Activated T-helper 1 cell treated with anti-CD3 and anti-CD28 coated beads, Interleukin-12 subunit alpha, Interleukin-12 subunit beta, Interleukin-2, Interleukin-4 antibody, amounts not matched to agents 30 ng/mL and 10 ng/mL and 1 ng/mL, durations not matched to agents 14 hours and 24 hours and 36 hours (primary cell): ENCODE results near the gene ONECUT1. TPM values are rescaled to one million over a fixed set of nuclear protein-coding genes. Genes with fewer than 3 reads are reported as not detected.
A peak's percentile ranks its signal among the peaks of the same experiment; 100 is the strongest.
"Not testable (repeated sequence)": the region's sequence is repeated elsewhere in the genome, so short reads cannot be mapped to it uniquely, and the experiment has no call there.

Source experiments
- DNase-seq: peaks from one replicate; pipeline ENCODE4 v3.0.0; 2021; ENCODE audit warnings: low spot score
- H3K27ac Mint-ChIP-seq: one replicate; pipeline ENCODE4 v1.8.0; 2021; ENCODE audit warnings: mild to moderate bottlenecking, mixed read lengths
- H3K27me3 Mint-ChIP-seq: one replicate; pipeline ENCODE4 v1.8.0; 2022; ENCODE audit warnings: mild to moderate bottlenecking, moderate library complexity, mixed read lengths; ENCODE audit not compliant: insufficient read depth
- H3K36me3 Mint-ChIP-seq: one replicate; pipeline ENCODE4 v1.8.0; 2021; ENCODE audit warnings: low read depth, mixed read lengths
- H3K4me1 Mint-ChIP-seq: one replicate; pipeline ENCODE4 v1.8.0; 2021; ENCODE audit warnings: low read depth, mixed read lengths
- H3K4me3 Mint-ChIP-seq: one replicate; pipeline ENCODE4 v1.8.0; 2021; ENCODE audit warnings: mild to moderate bottlenecking, moderate library complexity, mixed read lengths
- H3K9me3 Mint-ChIP-seq: one replicate; pipeline ENCODE4 v1.8.0; 2021; ENCODE audit warnings: mixed read lengths
- intact Hi-C: fragments of 100-400 bp; cut with micrococcal nuclease; formaldehyde crosslinking; loops from one replicate; pipeline ENCODE4 v1.15.1; 2024
- total RNA-seq: library from RNA; stranded (reverse); gene quantifications from 2 replicates; pipeline ENCODE4 v1.2.3, GENCODE V29; 2022

The ONECUT1 gene
- not detected in 2 replicates for total RNA-seq

DNA sequence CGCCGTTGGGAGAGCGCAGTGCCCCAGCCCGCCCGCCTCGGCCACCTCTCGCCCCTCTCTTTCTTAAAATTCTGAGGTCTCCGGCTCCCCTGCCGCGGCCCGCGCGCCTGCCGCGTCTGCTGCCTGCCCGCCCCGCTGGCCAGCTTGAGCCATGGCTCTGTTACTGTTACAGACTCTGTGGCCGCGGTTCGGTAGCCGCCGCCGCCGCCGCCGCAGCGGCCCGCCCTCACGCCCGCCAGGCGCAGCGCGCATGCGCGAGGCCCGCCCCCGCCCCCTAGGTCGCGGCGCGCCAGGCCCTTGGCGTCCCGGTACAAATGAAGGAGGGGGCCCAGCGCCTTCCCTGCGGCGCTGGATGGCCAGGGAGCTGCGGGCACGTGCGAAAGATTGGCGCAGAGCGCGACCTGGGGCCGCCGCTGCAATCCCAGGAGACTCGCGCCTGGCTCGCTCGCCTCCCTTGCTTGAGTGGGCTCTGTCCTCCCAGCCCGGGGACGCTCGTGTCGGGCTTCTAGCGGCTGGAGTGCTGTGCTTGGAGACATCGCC is at the start of gene ONECUT1:
Gene ONECUT1 (minus strand): TSS at position 168 of the 540 bp plus-strand sequence. CDS start 452 bp downstream, outside the sequence.
- peak within 1 kb of the TSS; percentile 44 for H3K27ac Mint-ChIP-seq
- intact Hi-C loops, result no loop called here
- no peaks in the 10 kb centered on the region for H3K4me1 Mint-ChIP-seq
- H3K27me3 Mint-ChIP-seq, result peaks cover 81% of the 10 kb centered on the region
- no peaks in the 10 kb centered on the region for H3K9me3 Mint-ChIP-seq
- peak; percentile 25 for DNase-seq
- H3K4me3 Mint-ChIP-seq, result peak within 1 kb of the TSS; percentile 73
- peaks cover 2% of the 10 kb centered on the region for H3K36me3 Mint-ChIP-seq

DNA sequence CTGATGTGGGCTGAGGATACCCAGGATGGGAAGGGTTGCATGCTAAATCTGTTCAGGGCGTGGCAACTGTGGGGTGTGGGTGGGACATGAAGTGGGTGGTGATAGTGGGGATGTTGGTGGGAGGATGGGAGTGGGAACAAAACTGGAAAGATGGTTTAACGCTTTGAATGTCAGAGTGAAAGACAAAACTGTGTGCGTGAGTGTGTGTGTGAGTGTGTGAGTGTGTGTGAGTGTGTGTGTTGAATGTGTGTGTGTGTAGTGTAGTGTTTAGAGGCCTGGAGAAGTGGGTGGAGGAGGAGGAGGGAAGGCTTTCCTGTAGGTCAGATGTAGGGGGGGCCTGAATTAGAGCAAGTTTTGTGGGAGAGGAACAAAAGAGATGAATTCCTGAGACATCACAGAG is 44.2 kb upstream of the ONECUT1 start:
- no peak for DNase-seq
- Mint-ChIP-seq H3K36me3 (no peaks in the 10 kb centered on the region), H3K9me3 (no peaks in the 10 kb centered on the region), H3K4me3 (no peak overlapping the region), H3K4me1 (no peaks in the 10 kb centered on the region), H3K27ac (no peak overlapping the region), H3K27me3 (peaks cover 3% of the 10 kb centered on the region)
- intact Hi-C loops, result no loop called here

DNA sequence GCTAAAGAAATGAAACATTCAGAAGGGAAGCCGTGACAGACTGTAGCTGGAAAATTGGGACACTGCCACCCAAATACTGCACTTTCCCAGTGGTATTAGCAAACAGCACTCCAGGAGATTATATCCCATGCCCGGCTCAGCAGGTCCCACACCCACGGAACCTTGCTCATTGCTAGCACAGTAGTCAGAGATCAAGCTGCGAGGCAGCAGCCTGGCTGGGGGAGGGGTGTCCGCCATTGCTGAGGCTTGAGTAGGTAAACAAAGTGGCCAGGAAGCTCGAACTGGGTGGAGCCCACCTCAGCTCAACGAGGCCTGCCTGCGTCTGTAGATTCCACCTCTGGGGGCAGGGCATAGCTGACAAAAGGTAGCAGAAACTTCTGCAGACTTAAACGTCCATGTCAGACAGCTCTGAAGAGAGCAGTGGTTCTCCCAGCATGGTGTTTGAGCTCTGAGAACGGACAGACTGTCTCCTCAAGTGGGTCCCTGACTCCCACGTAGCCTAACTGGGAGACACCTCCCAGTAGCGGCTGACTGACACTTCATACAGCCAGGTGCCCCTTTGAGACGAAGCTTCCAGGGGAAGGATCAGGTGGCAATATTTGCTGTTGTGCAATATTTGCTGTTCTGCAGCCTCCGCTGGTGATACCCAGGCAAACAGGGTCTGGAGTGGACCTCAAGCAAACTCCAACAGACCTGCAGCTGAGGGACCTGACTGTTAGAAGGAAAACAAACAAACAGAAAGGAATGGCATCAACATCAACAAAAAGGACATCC is 34.2 kb upstream of the ONECUT1 start:
- H3K27ac Mint-ChIP-seq, H3K4me3 Mint-ChIP-seq, H3K4me1 Mint-ChIP-seq, H3K36me3 Mint-ChIP-seq, H3K27me3 Mint-ChIP-seq, DNase-seq, intact Hi-C loops, H3K9me3 Mint-ChIP-seq: not testable (repeated sequence)

DNA sequence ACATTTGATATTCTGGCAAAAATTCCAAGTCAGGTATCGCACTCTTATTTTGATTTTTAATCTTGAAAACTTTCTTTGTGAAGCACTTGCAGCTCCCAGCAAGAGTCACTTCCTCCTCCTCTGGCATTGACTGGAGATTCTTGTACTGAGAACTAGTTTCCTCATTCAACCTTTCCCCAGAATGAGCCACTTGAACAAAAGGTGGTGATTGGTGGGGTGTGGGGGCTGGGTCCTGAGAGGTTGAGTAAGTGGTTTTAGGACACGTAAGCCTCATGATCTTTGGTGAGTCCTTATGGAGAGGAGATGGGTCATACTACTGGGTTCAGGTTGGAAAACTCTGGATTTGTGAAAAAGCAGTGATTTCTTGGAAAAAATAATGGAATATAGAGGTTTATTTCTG is 32.3 kb upstream of the ONECUT1 start:
- H3K4me1 Mint-ChIP-seq, result no peaks in the 10 kb centered on the region
- H3K27me3 Mint-ChIP-seq, result peaks cover 7% of the 10 kb centered on the region
- H3K9me3 Mint-ChIP-seq, result no peaks in the 10 kb centered on the region
- H3K4me3 Mint-ChIP-seq, result no peak overlapping the region
- H3K27ac Mint-ChIP-seq, result no peak overlapping the region
- intact Hi-C loops, result no loop called here
- DNase-seq, result no peak
- H3K36me3 Mint-ChIP-seq, result no peaks in the 10 kb centered on the region

DNA sequence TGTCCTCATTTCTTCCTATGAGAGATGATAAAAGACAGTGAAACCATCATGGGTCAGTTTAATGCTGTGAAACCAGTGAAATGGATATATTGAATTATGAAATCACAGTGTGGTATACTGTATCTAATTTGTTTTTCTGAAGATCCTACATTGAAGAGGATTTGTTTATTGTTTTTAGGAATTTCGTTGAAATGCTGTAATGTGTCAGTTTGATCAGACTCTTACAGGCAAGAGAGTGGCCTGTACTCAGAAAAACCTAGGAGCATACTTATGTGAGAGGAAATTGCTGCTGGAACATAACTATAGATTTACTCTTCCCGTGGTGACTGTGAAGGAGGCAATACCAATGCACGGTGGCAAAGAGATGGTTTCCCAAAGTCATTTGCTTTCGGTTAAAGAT is 29.1 kb upstream of the ONECUT1 start:
- intact Hi-C loops, result no loop called here
- Mint-ChIP-seq H3K4me3 (no peak overlapping the region), H3K27me3 (peaks cover 16% of the 10 kb centered on the region), H3K4me1 (no peaks in the 10 kb centered on the region), H3K27ac (no peak overlapping the region), H3K9me3 (peaks cover 3% of the 10 kb centered on the region), H3K36me3 (no peaks in the 10 kb centered on the region)
- no peak for DNase-seq

DNA sequence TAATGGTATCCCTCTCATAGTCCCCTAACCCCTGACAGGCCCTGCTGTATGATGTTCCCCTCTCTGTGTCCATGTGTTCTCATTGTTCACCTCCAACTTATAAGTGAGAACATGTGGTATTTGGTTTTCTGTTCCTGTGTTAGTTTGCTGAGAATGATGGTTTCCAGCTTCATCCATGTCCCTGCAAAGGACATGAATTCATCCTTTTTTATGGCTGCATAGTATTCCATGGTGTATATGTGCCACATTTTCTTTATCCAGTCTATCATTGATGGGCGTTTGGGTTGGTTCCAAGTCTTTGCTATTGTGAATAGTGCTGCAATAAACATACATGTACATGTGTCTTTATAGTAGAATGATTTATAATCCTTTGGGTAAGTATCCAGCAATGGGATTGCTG is 25.8 kb upstream of the ONECUT1 start:
- intact Hi-C loops, H3K4me1 Mint-ChIP-seq, H3K27ac Mint-ChIP-seq, H3K4me3 Mint-ChIP-seq, H3K9me3 Mint-ChIP-seq, H3K36me3 Mint-ChIP-seq, DNase-seq: not testable (repeated sequence)
- H3K27me3 Mint-ChIP-seq, result peaks cover 15% of the 10 kb centered on the region

DNA sequence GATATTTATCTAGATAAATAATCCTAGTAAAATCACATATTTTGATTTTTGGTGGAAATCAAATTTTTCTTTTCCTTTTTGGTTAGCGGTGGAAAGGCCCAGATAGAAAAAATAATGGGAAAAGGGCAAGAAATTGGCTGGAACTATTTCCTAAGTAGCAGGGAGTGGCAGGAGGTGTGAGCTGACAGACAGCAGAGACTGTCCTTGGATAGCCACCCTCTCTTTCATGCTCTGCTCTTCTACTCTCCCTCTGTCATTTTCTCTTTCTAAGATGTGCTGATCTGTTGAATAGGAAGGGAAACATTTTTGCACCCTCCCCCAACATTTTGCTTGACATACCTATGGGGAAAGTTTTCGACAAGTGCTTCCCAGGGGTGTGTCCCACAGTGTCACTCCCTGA is 18.9 kb upstream of the ONECUT1 start:
- Mint-ChIP-seq H3K4me1 (peaks cover 8% of the 10 kb centered on the region), H3K27ac (no peak overlapping the region), H3K27me3 (peaks cover 49% of the 10 kb centered on the region), H3K4me3 (no peak overlapping the region), H3K36me3 (no peaks in the 10 kb centered on the region), H3K9me3 (no peaks in the 10 kb centered on the region)
- DNase-seq, result no peak
- intact Hi-C loops, result no loop called here

DNA sequence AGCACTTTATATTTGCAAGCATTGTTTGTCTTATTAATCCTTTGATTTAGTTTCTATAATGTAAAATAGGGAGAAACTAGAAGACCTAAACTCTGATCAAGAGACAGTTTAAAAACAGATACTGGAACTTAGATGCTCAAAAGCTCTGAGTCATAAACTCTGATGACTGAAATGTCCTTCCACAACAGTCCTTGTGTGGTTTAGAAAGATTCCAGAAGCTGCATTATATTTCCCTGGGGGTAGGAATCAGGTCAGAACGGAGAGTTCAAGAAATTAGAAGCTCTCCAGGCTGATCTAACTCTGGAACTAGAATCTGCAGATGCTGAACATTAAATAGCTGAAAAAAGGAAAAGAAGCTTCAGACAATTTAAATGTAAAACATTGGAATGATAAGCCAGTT is 18.3 kb upstream of the ONECUT1 start:
- Mint-ChIP-seq H3K4me3 (no peak overlapping the region), H3K27ac (no peak overlapping the region), H3K36me3 (no peaks in the 10 kb centered on the region), H3K27me3 (peaks cover 52% of the 10 kb centered on the region), H3K9me3 (no peaks in the 10 kb centered on the region), H3K4me1 (peaks cover 8% of the 10 kb centered on the region)
- no peak for DNase-seq
- intact Hi-C loops, result no loop called here

DNA sequence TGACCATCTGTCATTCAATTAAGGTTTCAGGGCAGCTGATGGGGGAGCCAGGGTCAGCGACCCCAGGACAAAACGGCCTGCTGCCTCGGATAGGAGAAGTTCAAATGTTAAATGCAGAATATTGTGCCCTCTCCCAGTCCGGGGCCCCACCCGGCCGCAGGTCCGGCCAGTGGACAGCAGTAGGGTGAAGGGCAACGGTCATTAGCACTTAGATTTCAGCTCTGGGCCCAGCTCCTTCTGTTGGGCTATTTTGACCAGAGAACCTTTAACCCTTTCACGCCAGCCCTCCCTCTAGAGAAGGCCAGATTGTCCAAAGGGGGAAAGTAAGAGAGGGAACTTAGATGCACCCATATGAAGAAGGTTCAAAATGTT is 16.1 kb upstream of the ONECUT1 start:
- no peak for DNase-seq
- no peaks in the 10 kb centered on the region for H3K36me3 Mint-ChIP-seq
- peaks cover 13% of the 10 kb centered on the region for H3K4me1 Mint-ChIP-seq
- no peak overlapping the region for H3K27ac Mint-ChIP-seq
- intact Hi-C loops, result no loop called here
- H3K27me3 Mint-ChIP-seq, result peaks cover 74% of the 10 kb centered on the region
- H3K4me3 Mint-ChIP-seq, result no peak overlapping the region
- no peaks in the 10 kb centered on the region for H3K9me3 Mint-ChIP-seq

DNA sequence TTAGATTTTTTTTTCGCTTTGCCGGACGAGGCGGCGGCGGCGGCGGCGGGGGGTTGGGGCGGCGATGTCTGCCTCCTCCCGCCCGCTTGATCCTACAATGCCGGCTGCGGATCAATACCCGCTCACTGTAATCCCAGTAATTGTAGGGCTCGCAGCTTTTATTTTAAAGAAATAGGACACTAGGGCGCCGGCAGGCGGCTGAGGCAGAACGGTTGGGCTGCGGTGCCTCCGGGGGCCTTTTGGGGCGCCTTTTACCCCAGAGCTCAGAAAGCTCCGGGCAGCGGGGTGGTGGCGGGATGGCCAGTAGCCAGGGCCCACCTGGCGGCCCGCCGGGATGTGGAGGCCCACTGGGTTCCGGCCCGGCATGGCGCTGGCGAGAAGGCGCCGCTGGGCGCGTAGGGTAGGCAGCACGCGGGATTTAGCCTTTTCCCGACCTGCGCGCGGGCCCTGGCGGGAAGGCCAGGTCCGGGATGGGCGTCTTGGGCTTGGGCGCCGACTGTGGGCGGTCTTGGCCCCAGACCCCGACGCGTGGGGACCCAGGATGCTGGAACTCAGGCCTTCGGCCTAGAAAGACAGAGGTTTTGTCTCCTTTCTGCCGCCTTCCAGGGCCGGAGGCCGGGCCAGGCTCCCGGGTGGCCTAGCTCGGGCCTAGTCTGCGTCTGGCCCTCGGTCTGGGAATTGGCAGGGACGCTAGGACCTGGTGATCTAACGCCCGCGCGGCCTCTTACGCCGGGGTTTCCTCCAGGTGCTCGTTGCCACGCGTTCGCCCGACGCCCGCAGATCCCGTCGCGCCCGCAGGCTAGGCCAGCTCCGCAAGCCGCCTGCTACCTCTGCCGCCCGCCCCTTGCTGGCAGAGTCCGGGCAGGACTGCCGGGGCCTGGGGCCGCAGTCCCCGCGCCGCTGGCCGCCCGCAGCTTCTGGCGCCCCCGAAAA is 15.5 kb upstream of the ONECUT1 start:
- Mint-ChIP-seq H3K27ac (no peak overlapping the region), H3K9me3 (no peaks in the 10 kb centered on the region), H3K27me3 (peaks cover 80% of the 10 kb centered on the region), H3K36me3 (no peaks in the 10 kb centered on the region), H3K4me3 (peak overlapping the region; percentile 37), H3K4me1 (peaks cover 13% of the 10 kb centered on the region)
- intact Hi-C loops, result loop anchor here (2.0 kb wide), 1 partner anchor 19 kb away; no protein-coding TSS in a partner anchor
- no peak for DNase-seq

DNA sequence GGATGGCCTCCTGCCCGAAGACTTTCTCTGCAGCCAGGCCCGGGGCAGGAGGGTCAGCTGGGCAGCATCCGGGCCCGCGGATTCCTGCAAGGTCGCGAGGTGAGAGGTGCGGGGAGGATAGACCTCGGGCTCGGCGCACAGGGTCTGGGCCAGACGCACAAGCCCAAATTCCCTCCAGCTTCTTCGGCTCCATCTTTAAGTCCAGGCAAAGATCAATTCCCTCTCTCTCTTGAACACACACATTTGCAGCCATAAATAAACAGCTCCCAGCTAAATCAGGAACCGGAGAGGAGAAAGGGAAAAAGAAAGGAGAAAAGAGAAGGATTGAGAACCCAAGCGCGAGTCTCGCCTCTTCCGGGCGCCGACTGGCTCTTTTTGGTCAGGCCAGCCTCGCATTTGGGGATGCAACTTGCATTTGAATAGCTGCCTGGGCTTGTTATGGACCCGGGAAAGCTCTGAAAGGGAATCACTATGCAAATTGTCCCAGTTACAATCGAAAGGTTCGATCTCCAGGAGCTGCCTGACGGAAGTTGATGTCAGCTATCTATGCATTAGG is 14.5 kb upstream of the ONECUT1 start:
- Mint-ChIP-seq H3K27ac (peak overlapping the region; percentile 48), H3K36me3 (no peaks in the 10 kb centered on the region), H3K9me3 (no peaks in the 10 kb centered on the region), H3K4me3 (peak overlapping the region; percentile 19), H3K27me3 (peaks cover 87% of the 10 kb centered on the region), H3K4me1 (peaks cover 13% of the 10 kb centered on the region)
- intact Hi-C loops, result loop anchor here (2.0 kb wide), 1 partner anchor 18 kb away; no protein-coding TSS in a partner anchor
- no peak for DNase-seq

DNA sequence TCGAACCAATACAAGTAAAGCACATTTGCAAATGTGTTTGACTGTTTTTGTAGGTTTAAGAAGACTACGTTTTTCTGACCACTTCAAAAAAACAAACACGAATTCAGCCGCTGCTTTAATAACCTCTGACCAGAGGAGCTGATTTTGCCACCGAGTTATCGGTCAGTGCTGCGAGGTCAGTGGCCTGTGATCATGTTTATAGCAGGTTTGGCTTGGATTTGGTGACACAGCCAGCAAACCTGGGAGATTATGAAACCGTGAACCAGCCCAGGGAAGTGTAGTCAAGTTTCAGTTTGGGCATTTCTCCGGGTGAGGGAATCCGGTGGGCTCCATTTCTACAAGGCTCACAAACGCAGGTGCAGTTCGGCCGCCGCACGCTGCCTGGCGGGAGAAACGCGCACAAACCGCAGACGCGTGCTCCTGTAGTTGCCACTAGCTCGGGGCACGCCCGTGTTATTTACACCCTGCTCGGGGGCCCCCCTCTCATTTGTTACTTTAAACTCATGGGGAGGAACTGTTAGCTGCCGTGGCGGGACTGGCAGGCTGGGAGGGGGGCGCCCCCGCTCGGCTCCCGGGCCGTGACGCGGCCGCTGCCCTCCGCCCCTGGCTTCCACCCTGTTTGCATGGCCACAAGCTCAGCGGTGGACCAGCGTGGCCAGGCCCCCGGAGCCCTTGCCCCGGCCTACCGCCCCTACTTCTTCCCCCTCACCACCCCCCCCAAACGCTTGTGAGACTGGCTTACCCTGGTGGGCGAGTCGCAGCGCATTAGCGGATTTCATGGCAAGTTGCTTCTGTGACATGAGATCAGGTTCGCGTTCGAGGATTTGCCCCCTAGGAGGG is 13.6 kb upstream of the ONECUT1 start:
- H3K4me3 Mint-ChIP-seq, result no peak overlapping the region

More for the DNA sequence above, 13.6 kb upstream of the ONECUT1 start:
- no peaks in the 10 kb centered on the region for H3K9me3 Mint-ChIP-seq
- peaks cover 13% of the 10 kb centered on the region for H3K4me1 Mint-ChIP-seq
- intact Hi-C loops, result loop anchor here (2.0 kb wide), 1 partner anchor 17 kb away; no protein-coding TSS in a partner anchor
- DNase-seq, result no peak
- peaks cover 90% of the 10 kb centered on the region for H3K27me3 Mint-ChIP-seq
- no peaks in the 10 kb centered on the region for H3K36me3 Mint-ChIP-seq
- no peak overlapping the region for H3K27ac Mint-ChIP-seq
